ENCODE measurements around the gene RAD50. TPM values are rescaled to one million over a fixed set of nuclear protein-coding genes. Genes with fewer than 3 reads are reported as not detected.

The RAD50 gene
- polyA plus RNA-seq, 1 of the 3 experiments (the other 2 are of a cell fraction), result 20.0 TPM

GRCh38 chr5:132667761-132668705 is 111.3 kb downstream of the RAD50 start:
- Histone ChIP-seq H3K4me3 (ENCODE audit: low read depth in 2 of 2, low read length in 1 of 2) (no peak overlapping the region), H2AFZ (ENCODE audit: low read depth) (no peak overlapping the region), H3F3A (replicated peaks; ENCODE audit: insufficient read depth) (no peaks in the 10 kb centered on the region), H3K4me1 (ENCODE audit: control insufficient read depth in 1 of 2, insufficient read depth in 2 of 2, low read depth in 1 of 2, low read length in 1 of 2) (peaks cover 0 to 3% of the 10 kb centered on the region in 2 experiments; a peak in 1 of 4 replicates), H4K20me1 (ENCODE audit: insufficient read depth) (no peaks in the 10 kb centered on the region), H3K4me2 (no peak overlapping the region), H3K9me3 (no peaks in the 10 kb centered on the region), H3K27me3 (ENCODE audit: insufficient read depth) (no peaks in the 10 kb centered on the region), H3K9ac (no peak overlapping the region), H3K9me2 (no peaks in the 10 kb centered on the region), H3K79me2 (ENCODE audit: insufficient read depth) (no peaks in the 10 kb centered on the region), H3K36me3 (replicated peaks in 1 of 2; ENCODE audit: control insufficient read depth in 1 of 2, insufficient read depth in 2 of 2, low read length in 1 of 2) (no peaks in the 10 kb centered on the region), H3K27ac (ENCODE audit: low read depth in 2 of 2, low read length in 1 of 2) (no peak overlapping the region)
- DNase-seq, result no peak
- WGBS (ENCODE audit: low lambda C conversion rate), result 79% methylated on average over 19 of the region's 22 CpGs
- no peak for TF ChIP-seq SIN3A (IDR thresholded peaks at IDR 0.05; ENCODE audit: borderline replicate concordance, low read depth, low read length)
- TF ChIP-seq RXRA (IDR thresholded peaks at IDR 0.05; ENCODE audit: borderline replicate concordance, low read depth), result no peak
- no peak for TF ChIP-seq POLR2AphosphoS5 (IDR thresholded peaks at IDR 0.05; ENCODE audit: low read depth, low read length)
- no peak for TF ChIP-seq FOXJ3 (CRISPR knock-in tag; IDR thresholded peaks at IDR 0.05)
- TF ChIP-seq, protein P1, sequence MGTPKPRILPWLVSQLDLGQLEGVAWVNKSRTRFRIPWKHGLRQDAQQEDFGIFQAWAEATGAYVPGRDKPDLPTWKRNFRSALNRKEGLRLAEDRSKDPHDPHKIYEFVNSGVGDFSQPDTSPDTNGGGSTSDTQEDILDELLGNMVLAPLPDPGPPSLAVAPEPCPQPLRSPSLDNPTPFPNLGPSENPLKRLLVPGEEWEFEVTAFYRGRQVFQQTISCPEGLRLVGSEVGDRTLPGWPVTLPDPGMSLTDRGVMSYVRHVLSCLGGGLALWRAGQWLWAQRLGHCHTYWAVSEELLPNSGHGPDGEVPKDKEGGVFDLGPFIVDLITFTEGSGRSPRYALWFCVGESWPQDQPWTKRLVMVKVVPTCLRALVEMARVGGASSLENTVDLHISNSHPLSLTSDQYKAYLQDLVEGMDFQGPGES (IDR thresholded peaks at IDR 0.05; ENCODE audit: low read depth, low read length), result no peak
- no peak for TF ChIP-seq JUND (IDR thresholded peaks at IDR 0.05)
- no peak for TF ChIP-seq GABPA (IDR thresholded peaks at IDR 0.05; ENCODE audit: low read depth)
- no peak for TF ChIP-seq SMC3 (IDR thresholded peaks at IDR 0.05; ENCODE audit: low read depth, low read length)
- no peak for TF ChIP-seq YY1 (IDR thresholded peaks at IDR 0.05; ENCODE audit: low read depth)
- no peak for TF ChIP-seq GATA2 (CRISPR knock-in tag; IDR thresholded peaks at IDR 0.05)
- TF ChIP-seq EZH2phosphoT487 (IDR thresholded peaks at IDR 0.05; ENCODE audit: borderline replicate concordance, low read depth), result no peak
- ChIA-PET CTCF (interaction anchor here (0.8 kb wide), 1 partner anchor 8 kb away, joined by 3 read pairs; no protein-coding TSS in a partner anchor), POLR2A (no interaction called here)

DNA sequence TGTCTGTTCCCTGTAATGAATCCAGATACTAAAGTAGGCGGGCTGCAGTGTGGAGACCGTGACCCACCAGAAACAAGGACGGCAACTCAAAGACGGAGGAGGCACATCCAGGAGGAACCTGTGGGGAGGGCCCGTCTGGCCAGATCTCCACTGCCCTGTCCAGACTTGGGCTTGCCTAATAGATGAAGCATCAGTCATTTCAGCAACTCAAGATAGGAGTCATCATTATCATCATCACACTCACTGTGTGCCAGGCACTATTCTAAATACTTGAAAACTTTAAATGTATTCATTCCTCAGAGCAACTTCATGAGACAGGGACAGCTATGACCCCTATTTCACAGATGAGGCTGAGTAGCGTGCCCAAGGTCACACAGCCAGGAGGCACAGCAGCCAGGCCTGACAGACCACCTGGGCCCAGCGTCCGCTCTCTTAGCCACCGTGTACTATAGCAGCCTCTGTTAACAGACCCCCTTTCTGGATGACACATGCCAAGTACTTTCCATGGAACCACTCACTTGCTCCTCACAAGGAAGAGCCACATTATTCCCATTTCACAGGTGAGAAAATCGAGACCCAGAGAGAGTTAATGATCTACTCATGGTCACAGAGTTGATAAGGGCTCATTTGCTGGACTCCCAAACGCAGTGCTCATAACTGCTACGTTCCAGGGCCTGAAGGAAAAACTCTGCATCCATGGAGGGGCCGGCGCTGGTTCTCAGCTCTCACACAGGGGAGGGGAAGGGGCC is 112.1 kb downstream of the RAD50 start:
- no peak overlapping the region for H2AFZ ChIP-seq (ENCODE audit: low read depth)
- CTCF ChIA-PET, result interaction anchor here (0.8 kb wide), 1 partner anchor 9 kb away, joined by 3 read pairs; no protein-coding TSS in a partner anchor
- H3K9me2 ChIP-seq, result no peaks in the 10 kb centered on the region
- H3K4me1 ChIP-seq (ENCODE audit: control insufficient read depth in 1 of 2, insufficient read depth in 2 of 2, low read depth in 1 of 2, low read length in 1 of 2), result peaks cover under 1 to 3% of the 10 kb centered on the region in 2 experiments; a peak in 2 of 4 replicates
- peaks cover under 1% of the 10 kb centered on the region for H3F3A ChIP-seq (replicated peaks; ENCODE audit: insufficient read depth)
- POLR2A ChIA-PET, result no interaction called here
- H3K36me3 ChIP-seq (replicated peaks in 1 of 2; ENCODE audit: control insufficient read depth in 1 of 2, insufficient read depth in 2 of 2, low read length in 1 of 2), result no peaks in the 10 kb centered on the region
- 86% methylated on average over 12 of the region's 14 CpGs for WGBS (ENCODE audit: low lambda C conversion rate)
- no peaks in the 10 kb centered on the region for H3K27me3 ChIP-seq (ENCODE audit: insufficient read depth)
- no peak overlapping the region for H3K9ac ChIP-seq
- H3K27ac ChIP-seq (ENCODE audit: low read depth in 2 of 2, low read length in 1 of 2), result no peak overlapping the region
- no peak overlapping the region for H3K4me3 ChIP-seq (ENCODE audit: low read depth in 2 of 2, low read length in 1 of 2)
- no peaks in the 10 kb centered on the region for H4K20me1 ChIP-seq (ENCODE audit: insufficient read depth)
- no peaks in the 10 kb centered on the region for H3K9me3 ChIP-seq
- no peak for DNase-seq
- H3K4me2 ChIP-seq, result no peak overlapping the region
- no peaks in the 10 kb centered on the region for H3K79me2 ChIP-seq (ENCODE audit: insufficient read depth)
- TF ChIP-seq RFX5 (IDR thresholded peaks at IDR 0.05; ENCODE audit: low read length), result no peak
- no peak for TF ChIP-seq REST (IDR thresholded peaks at IDR 0.05; ENCODE audit: low read depth, low read length)
- no peak for TF ChIP-seq GABPA (IDR thresholded peaks at IDR 0.05; ENCODE audit: low read depth)
- TF ChIP-seq FOXM1 (IDR thresholded peaks at IDR 0.05; ENCODE audit: low read depth), result no peak
- TF ChIP-seq SMC3 (IDR thresholded peaks at IDR 0.05; ENCODE audit: low read depth, low read length), result no peak
